ENCODE data around the gene ARMC2. TPM values are rescaled to one million over a fixed set of nuclear protein-coding genes. Genes with fewer than 3 reads are reported as not detected.
A peak's percentile ranks its signal among the peaks of the same experiment; 100 is the strongest.

The ARMC2 gene
- total RNA-seq, 2 experiments from 2014 or later = 5.2 to 5.7 TPM

DNA sequence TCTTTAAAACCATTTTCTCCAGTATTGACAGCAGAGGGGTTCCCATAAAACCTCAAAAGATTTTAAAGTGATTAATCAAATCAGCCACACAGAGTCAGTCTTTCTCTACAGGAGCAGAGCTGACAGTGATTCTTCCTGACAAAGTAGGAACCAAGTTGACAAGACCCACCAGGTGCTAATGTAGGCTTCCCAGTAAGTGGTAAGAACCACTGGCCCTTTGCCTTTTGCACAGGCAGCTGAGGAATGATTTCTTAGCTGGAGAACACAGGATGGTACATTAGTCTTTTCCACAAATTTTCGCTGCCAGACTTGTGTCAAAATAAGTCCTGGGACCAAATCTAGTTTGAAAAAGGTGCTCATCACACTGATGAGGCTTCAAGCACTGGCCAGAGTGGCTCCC, 95.8 kb downstream of the ARMC2 start:
- POLR2A ChIA-PET = interaction anchor here (1.6 to 2.6 kb wide), 2 partner anchors 12 to 128 kb away, joined by 4 to 10 read pairs; no protein-coding TSS in a partner anchor
- intact Hi-C loops (cut with DNase I, micrococcal nuclease) = no loop called here
- no peaks in the 10 kb centered on the region for H3K36me3 Mint-ChIP-seq (ENCODE audit: low read depth)
- peaks cover 2% of the 10 kb centered on the region for H3K9me3 Mint-ChIP-seq
- CTCF ChIA-PET = interaction anchor here (0.7 kb wide), 1 partner anchor 11 kb away, joined by 3 read pairs; no protein-coding TSS in a partner anchor
- TF ChIP-seq, protein P1, sequence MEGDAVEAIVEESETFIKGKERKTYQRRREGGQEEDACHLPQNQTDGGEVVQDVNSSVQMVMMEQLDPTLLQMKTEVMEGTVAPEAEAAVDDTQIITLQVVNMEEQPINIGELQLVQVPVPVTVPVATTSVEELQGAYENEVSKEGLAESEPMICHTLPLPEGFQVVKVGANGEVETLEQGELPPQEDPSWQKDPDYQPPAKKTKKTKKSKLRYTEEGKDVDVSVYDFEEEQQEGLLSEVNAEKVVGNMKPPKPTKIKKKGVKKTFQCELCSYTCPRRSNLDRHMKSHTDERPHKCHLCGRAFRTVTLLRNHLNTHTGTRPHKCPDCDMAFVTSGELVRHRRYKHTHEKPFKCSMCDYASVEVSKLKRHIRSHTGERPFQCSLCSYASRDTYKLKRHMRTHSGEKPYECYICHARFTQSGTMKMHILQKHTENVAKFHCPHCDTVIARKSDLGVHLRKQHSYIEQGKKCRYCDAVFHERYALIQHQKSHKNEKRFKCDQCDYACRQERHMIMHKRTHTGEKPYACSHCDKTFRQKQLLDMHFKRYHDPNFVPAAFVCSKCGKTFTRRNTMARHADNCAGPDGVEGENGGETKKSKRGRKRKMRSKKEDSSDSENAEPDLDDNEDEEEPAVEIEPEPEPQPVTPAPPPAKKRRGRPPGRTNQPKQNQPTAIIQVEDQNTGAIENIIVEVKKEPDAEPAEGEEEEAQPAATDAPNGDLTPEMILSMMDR (IDR thresholded peaks at IDR 0.05) = no peak
- no peaks in the 10 kb centered on the region for H3K27me3 Mint-ChIP-seq
- Histone ChIP-seq H3K36me3 (ENCODE audit: insufficient read depth, low read length) (no peaks in the 10 kb centered on the region), H3K4me1 (ENCODE audit: insufficient read depth, low read length) (peaks cover 39% of the 10 kb centered on the region), H3K9me3 (ENCODE audit: control insufficient read depth in 1 of 2, insufficient read depth in 1 of 2, low read length in 2 of 2) (peaks cover 0 to 3% of the 10 kb centered on the region in 2 experiments), H3K27me3 (ENCODE audit: control insufficient read depth in 1 of 2, insufficient read depth in 2 of 2, low read length in 2 of 2) (no peaks in the 10 kb centered on the region), H3K27ac (ENCODE audit: low read depth in 1 of 2, low read length in 2 of 2) (no peak overlapping the region), H3K4me3 (ENCODE audit: low read length) (no peak overlapping the region)
- H3K4me1 Mint-ChIP-seq (ENCODE audit: low read depth) = peaks cover 89% of the 10 kb centered on the region
- DNase-seq = no peak
- H3K4me3 Mint-ChIP-seq = no peak overlapping the region
- no peak for ATAC-seq (ENCODE audit: poor library complexity)
- H3K27ac Mint-ChIP-seq = no peak overlapping the region

DNA sequence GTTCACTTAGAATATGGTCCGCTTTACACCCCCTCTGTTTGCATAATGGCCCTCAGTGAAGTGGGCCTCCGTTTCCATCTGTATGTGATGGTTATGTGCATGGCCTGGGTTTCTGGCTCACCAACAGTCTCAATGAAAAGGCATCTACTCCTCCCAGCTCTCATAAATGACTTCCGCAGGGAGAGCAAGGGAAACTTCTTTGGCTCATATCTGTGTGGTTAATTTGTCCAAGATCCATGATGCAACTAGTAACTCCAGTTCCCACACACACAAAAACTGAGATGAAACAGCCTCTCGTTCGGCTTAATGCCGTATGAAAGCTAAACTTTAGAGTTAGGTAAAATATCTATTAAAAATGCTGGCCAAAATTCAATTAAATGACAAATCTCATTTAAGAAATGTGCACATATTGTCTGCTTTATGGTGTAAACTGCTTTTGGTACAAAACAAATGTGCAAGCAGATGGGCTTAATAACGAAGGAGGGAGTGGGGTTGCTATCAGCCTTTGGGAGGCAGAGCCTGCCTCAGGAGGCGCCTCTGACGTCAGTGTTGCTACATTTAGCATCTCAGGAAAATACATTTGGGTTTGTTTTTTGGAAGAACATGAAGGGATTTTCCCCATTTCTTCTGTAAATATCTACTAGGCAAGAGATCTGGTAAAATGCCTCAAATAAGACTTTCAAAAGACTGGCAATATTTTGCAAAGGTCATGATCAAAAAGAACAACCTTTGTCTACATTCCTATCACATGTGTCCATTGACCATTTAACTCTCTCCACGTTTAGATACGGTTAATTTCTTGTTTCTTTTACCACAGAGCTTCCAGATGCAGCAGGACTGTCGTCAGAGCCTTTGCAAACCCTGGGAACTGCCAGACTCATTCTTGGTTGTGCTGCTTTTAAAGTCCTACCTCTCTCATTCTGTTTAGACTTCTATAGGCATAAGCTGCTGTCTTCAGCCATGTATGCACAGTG, 96.8 kb downstream of the ARMC2 start:
- DNase-seq (no peak), ATAC-seq (ENCODE audit: poor library complexity) (no peak)
- Histone ChIP-seq H3K4me1 (ENCODE audit: insufficient read depth, low read length) (peaks cover 39% of the 10 kb centered on the region), H3K4me3 (ENCODE audit: low read length) (no peak overlapping the region), H3K27ac (ENCODE audit: low read depth in 1 of 2, low read length in 2 of 2) (no peak overlapping the region), H3K9me3 (ENCODE audit: control insufficient read depth in 1 of 2, insufficient read depth in 1 of 2, low read length in 2 of 2) (peaks cover 0 to 1% of the 10 kb centered on the region in 2 experiments), H3K36me3 (ENCODE audit: insufficient read depth, low read length) (no peaks in the 10 kb centered on the region), H3K27me3 (ENCODE audit: control insufficient read depth in 1 of 2, insufficient read depth in 2 of 2, low read length in 2 of 2) (no peaks in the 10 kb centered on the region)
- Mint-ChIP-seq H3K9me3 (no peaks in the 10 kb centered on the region), H3K27me3 (no peaks in the 10 kb centered on the region), H3K4me1 (ENCODE audit: low read depth) (peaks cover 88% of the 10 kb centered on the region), H3K4me3 (peak overlapping the region; percentile 13), H3K36me3 (ENCODE audit: low read depth) (no peaks in the 10 kb centered on the region), H3K27ac (no peak overlapping the region)
- ChIA-PET POLR2A (interaction anchor here (1.6 to 2.6 kb wide), 2 partner anchors 13 to 127 kb away, joined by 4 to 10 read pairs; no protein-coding TSS in a partner anchor), CTCF (no interaction called here)
- intact Hi-C loops (cut with DNase I, micrococcal nuclease) = loop anchor here in 1 of 2 experiments (5.0 kb wide), 2 partner anchors 103 to 127 kb away; no protein-coding TSS in a partner anchor
- TF ChIP-seq, protein P1 (IDR thresholded peaks at IDR 0.05) = no peak

DNA sequence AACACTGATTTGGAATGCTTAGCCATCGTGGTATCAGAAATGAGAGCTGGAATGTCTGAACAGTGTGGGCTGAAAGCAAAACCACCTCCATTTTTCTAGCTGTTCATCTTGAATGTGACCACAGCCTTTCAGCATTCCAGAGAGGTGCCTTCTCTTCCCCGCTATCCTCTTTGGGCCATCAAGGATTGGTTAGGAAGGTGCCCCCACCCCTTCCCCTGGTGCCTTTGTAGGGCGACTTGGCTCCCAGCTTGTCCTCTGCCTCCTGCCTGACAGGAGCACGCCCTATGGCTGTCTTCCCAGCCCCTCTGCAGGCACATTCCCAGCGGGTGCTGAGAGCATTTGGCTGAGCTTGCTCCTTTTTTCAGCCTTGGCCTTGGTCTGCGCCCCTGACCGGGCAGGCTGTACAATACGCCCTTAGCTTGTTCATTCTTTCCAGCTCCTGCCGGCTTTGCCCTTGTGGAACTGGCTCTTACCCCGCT, 97.5 kb downstream of the ARMC2 start:
- ChIA-PET POLR2A (no interaction called here), CTCF (no interaction called here)
- TF ChIP-seq, protein P1 (IDR thresholded peaks at IDR 0.05) = no peak
- Mint-ChIP-seq H3K36me3 (ENCODE audit: low read depth) (no peaks in the 10 kb centered on the region), H3K27me3 (no peaks in the 10 kb centered on the region), H3K27ac (no peak overlapping the region), H3K4me1 (ENCODE audit: low read depth) (peaks cover 81% of the 10 kb centered on the region), H3K4me3 (no peak overlapping the region), H3K9me3 (no peaks in the 10 kb centered on the region)
- Histone ChIP-seq H3K4me1 (ENCODE audit: insufficient read depth, low read length) (peaks cover 37% of the 10 kb centered on the region), H3K27ac (ENCODE audit: low read depth in 1 of 2, low read length in 2 of 2) (no peak overlapping the region), H3K27me3 (ENCODE audit: control insufficient read depth in 1 of 2, insufficient read depth in 2 of 2, low read length in 2 of 2) (no peaks in the 10 kb centered on the region), H3K9me3 (ENCODE audit: control insufficient read depth in 1 of 2, insufficient read depth in 1 of 2, low read length in 2 of 2) (no peaks in the 10 kb centered on the region), H3K4me3 (ENCODE audit: low read length) (no peak overlapping the region), H3K36me3 (ENCODE audit: insufficient read depth, low read length) (no peaks in the 10 kb centered on the region)
- ATAC-seq (ENCODE audit: poor library complexity) = no peak
- no peak for DNase-seq
- intact Hi-C loops (cut with DNase I, micrococcal nuclease) = loop anchor here in 1 of 2 experiments (5.0 kb wide), 2 partner anchors 103 to 127 kb away; no protein-coding TSS in a partner anchor
